HCT116 (cell line): ENCODE measurements around the gene MINDY4. TPM values are rescaled to one million over a fixed set of nuclear protein-coding genes. Genes with fewer than 3 reads are reported as not detected.

ENCODE experiments used
- ATAC-seq: fragments of 200-7000 bp; cut with Tn5 transposase; 2 replicates; pipeline ENCODE4 v1.9.1; 2020; ENCODE audit warnings: mild to moderate bottlenecking, moderate library complexity
- BruUV-seq: library from RNA; stranded (reverse); fragments of 400-500 nt; replicated peaks from 2 replicates; lab custom pipeline; 2021; lab: Mats Ljungman, UMichigan
- CTCF ChIA-PET: fragments of 300-600 bp; sonication (Branson Sonifier 250); formaldehyde crosslinking; loops from one replicate; lab custom pipeline; 2021; ENCODE audit warnings: antibody characterized with exemption; lab: Charles Lee
- POLR2A ChIA-PET: fragments of 300-600, 350-600 bp; sonication (Branson Sonifier 250); formaldehyde crosslinking; loops from one replicate; lab custom pipeline; 2021; ENCODE audit warnings: antibody characterized with exemption; lab: Charles Lee
- RAD21 ChIA-PET, 2 experiments: fragments of 300-600 bp; sonication (Branson Sonifier 250); formaldehyde crosslinking; loops; one replicate each; lab custom pipeline; 2023; ENCODE audit warnings: low total read pairs in 2 of 2; ENCODE audit not compliant: uncharacterized antibody in 2 of 2, unreplicated experiment in 2 of 2, low non-redundant PET in 1 of 2; lab: Charles Lee
- DNase-seq: peaks from one replicate; pipeline ENCODE4 v3.0.0-alpha.2; 2010; ENCODE audit warnings: low read depth, low spot score
- H2AFZ ChIP-seq: fragments of 200-600 bp; shearing (Covaris generic), sonication (generic); 2 replicates; pipeline ENCODE4 v1.6.1; 2017; ENCODE audit warnings: low read depth, mixed run types, mixed read lengths, antibody characterized with exemption, low read length; ENCODE audit not compliant: poor library complexity, severe bottlenecking
- H3K27ac ChIP-seq: 2 replicates; pipeline ENCODE4 v1.5.1; 2012; ENCODE audit warnings: low read depth, low read length
- H3K27me3 ChIP-seq: fragments of 200-600 bp; sonication (generic); 2 replicates; pipeline ENCODE4 v1.6.1; 2016; ENCODE audit warnings: mixed run types, low read length, mixed read lengths; ENCODE audit not compliant: insufficient read depth
- H3K36me3 ChIP-seq, 2 experiments: fragments of 200-500 bp in 1 of 2; fragments of 200-600 bp in 1 of 2; sonication (Bioruptor generic) in 1 of 2; sonication (generic) in 1 of 2; 2 replicates each; pipeline versions ENCODE4 v1.5.1 to v1.6.1; 2014 to 2016; ENCODE audit warnings: low read length in 2 of 2, inconsistent platforms in 1 of 2, mixed read lengths in 1 of 2, mixed run types in 1 of 2; ENCODE audit not compliant: insufficient read depth in 2 of 2, control insufficient read depth in 1 of 2
- H3K4me1 ChIP-seq, 2 experiments: fragments of 200-600 bp in 1 of 2; sonication (generic) in 1 of 2; 2 replicates each; pipeline versions ENCODE4 v1.5.1 to v1.6.1; 2012 to 2017; ENCODE audit warnings: low read length in 2 of 2, inconsistent platforms in 1 of 2, mild to moderate bottlenecking in 1 of 2, mixed read lengths in 1 of 2, mixed run types in 1 of 2, moderate library complexity in 1 of 2; ENCODE audit not compliant: insufficient read depth in 2 of 2, control insufficient read depth in 1 of 2
- H3K4me2 ChIP-seq: fragments of 200-600 bp; sonication (generic); 2 replicates; pipeline ENCODE4 v1.6.1; 2017; ENCODE audit warnings: mixed run types, low read length, mixed read lengths
- H3K4me3 ChIP-seq, 2 experiments: fragments of 200-600 bp in 1 of 2; sonication (generic) in 1 of 2; replicated peaks in 1 of 2; 2 replicates each; pipeline ENCODE4 v1.5.1; 2011 to 2016; ENCODE audit warnings: low read length in 2 of 2, control low read depth in 1 of 2, low read depth in 1 of 2, mild to moderate bottlenecking in 1 of 2, mixed read lengths in 1 of 2, mixed run types in 1 of 2
- H3K79me2 ChIP-seq: fragments of 200-600 bp; sonication (generic); 2 replicates; pipeline ENCODE4 v1.6.1; 2017; ENCODE audit warnings: mild to moderate bottlenecking, mixed run types, low read length, moderate library complexity, mixed read lengths; ENCODE audit not compliant: insufficient read depth
- H3K9ac ChIP-seq: fragments of 200-600 bp; sonication (generic); 2 replicates; pipeline ENCODE4 v1.6.1; 2016; ENCODE audit warnings: low read length, mixed read lengths
- H3K9me2 ChIP-seq: fragments of 200-600 bp; sonication (generic), shearing (Covaris generic); 2 replicates; pipeline ENCODE4 v1.6.1; 2017; ENCODE audit warnings: mixed run types, mild to moderate bottlenecking, moderate library complexity; ENCODE audit not compliant: insufficient read depth
- H3K9me3 ChIP-seq, 2 experiments: fragments of 200-500 bp in 1 of 2; fragments of 200-600 bp in 1 of 2; sonication (Bioruptor generic) in 1 of 2; sonication (generic) in 1 of 2; 2 replicates each; pipeline ENCODE4 v1.6.1; 2014 to 2017; ENCODE audit warnings: low read length in 2 of 2, mixed read lengths in 2 of 2, inconsistent platforms in 1 of 2, low read depth in 1 of 2, mild to moderate bottlenecking in 1 of 2, mixed run types in 1 of 2, moderate library complexity in 1 of 2; ENCODE audit not compliant: control insufficient read depth in 1 of 2, insufficient read depth in 1 of 2
- H4K20me1 ChIP-seq: fragments of 200-600 bp; sonication (generic), shearing (Covaris generic); 2 replicates; pipeline ENCODE4 v1.6.1; 2017; ENCODE audit warnings: mixed run types, mild to moderate bottlenecking, moderate library complexity; ENCODE audit not compliant: insufficient read depth
- CBX3 ChIP-seq: IDR thresholded peaks from 2 replicates; pipeline ENCODE4 v1.6.1; 2012; ENCODE audit warnings: low read depth
- EGR1 ChIP-seq: IDR thresholded peaks from 2 replicates; pipeline ENCODE4 v1.6.1; 2012; ENCODE audit warnings: low read depth
- ELF1 ChIP-seq: IDR thresholded peaks from 2 replicates; pipeline ENCODE4 v1.6.1; 2012; ENCODE audit warnings: low read depth, borderline replicate concordance
- EZH2 ChIP-seq: fragments of 200-600 bp; sonication (generic); IDR thresholded peaks from 2 replicates; pipeline ENCODE4 v1.6.1; 2017; ENCODE audit warnings: antibody characterized with exemption, mixed run types
- EZH2phosphoT487 ChIP-seq: fragments of 200-600 bp; IDR thresholded peaks from 2 replicates; pipeline ENCODE4 v1.6.1; 2018; ENCODE audit warnings: antibody characterized with exemption, borderline replicate concordance
- FOSL1 ChIP-seq: IDR thresholded peaks from 2 replicates; pipeline ENCODE4 v1.6.1; 2012; ENCODE audit warnings: low read depth
- RAD21 ChIP-seq: IDR thresholded peaks from 2 replicates; pipeline ENCODE4 v1.6.1; 2012; ENCODE audit warnings: low read depth, mild to moderate bottlenecking
- SIN3A ChIP-seq: IDR thresholded peaks from 2 replicates; pipeline ENCODE4 v1.6.1; 2012; ENCODE audit warnings: low read depth
- SRF ChIP-seq: IDR thresholded peaks from 2 replicates; pipeline ENCODE4 v1.6.1; 2012; ENCODE audit warnings: low read depth
- TCF7L2 ChIP-seq: IDR thresholded peaks from 2 replicates; pipeline ENCODE4 v1.7.0; 2011; ENCODE audit warnings: borderline replicate concordance, inconsistent platforms; ENCODE audit not compliant: insufficient read depth, insufficient read length; ENCODE audit errors: extremely low read depth
- ZNF274 ChIP-seq: fragments of 200-500 bp; sonication (Bioruptor generic); IDR thresholded peaks from 2 replicates; pipeline ENCODE4 v1.6.1; 2014; ENCODE audit warnings: mild to moderate bottlenecking, low read depth, low read length, inconsistent platforms
- intact Hi-C: fragments of 100-400 bp; cut with micrococcal nuclease; formaldehyde crosslinking; loops from 2 replicates; pipeline ENCODE4 v1.10.0; 2022
- total RNA-seq: library from RNA; stranded (reverse); gene quantifications from one replicate; pipeline ENCODE4 v1.2.1, GENCODE V29; 2021; ENCODE audit not compliant: unreplicated experiment
- TF ChIP-seq, protein P1 (sequence below): IDR thresholded peaks from 2 replicates; pipeline ENCODE4 v1.6.1; 2012; ENCODE audit warnings: low read depth
- TF ChIP-seq, protein P2 (sequence below): IDR thresholded peaks from 2 replicates; pipeline ENCODE4 v1.6.1; 2011; ENCODE audit warnings: mild to moderate bottlenecking, low read length, moderate library complexity; ENCODE audit not compliant: insufficient replicate concordance; ENCODE audit errors: extremely low read depth

The MINDY4 gene
- total RNA-seq, 1 experiment from 2014 or later = 6.1 TPM

- no peak for TF ChIP-seq EGR1
- TF ChIP-seq FOSL1 = no peak
- TF ChIP-seq TCF7L2 = no peak
- no peak for TF ChIP-seq SRF
- no peak for TF ChIP-seq ZNF274
- TF ChIP-seq, protein P1, sequence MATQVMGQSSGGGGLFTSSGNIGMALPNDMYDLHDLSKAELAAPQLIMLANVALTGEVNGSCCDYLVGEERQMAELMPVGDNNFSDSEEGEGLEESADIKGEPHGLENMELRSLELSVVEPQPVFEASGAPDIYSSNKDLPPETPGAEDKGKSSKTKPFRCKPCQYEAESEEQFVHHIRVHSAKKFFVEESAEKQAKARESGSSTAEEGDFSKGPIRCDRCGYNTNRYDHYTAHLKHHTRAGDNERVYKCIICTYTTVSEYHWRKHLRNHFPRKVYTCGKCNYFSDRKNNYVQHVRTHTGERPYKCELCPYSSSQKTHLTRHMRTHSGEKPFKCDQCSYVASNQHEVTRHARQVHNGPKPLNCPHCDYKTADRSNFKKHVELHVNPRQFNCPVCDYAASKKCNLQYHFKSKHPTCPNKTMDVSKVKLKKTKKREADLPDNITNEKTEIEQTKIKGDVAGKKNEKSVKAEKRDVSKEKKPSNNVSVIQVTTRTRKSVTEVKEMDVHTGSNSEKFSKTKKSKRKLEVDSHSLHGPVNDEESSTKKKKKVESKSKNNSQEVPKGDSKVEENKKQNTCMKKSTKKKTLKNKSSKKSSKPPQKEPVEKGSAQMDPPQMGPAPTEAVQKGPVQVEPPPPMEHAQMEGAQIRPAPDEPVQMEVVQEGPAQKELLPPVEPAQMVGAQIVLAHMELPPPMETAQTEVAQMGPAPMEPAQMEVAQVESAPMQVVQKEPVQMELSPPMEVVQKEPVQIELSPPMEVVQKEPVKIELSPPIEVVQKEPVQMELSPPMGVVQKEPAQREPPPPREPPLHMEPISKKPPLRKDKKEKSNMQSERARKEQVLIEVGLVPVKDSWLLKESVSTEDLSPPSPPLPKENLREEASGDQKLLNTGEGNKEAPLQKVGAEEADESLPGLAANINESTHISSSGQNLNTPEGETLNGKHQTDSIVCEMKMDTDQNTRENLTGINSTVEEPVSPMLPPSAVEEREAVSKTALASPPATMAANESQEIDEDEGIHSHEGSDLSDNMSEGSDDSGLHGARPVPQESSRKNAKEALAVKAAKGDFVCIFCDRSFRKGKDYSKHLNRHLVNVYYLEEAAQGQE = no peak
- no peak for TF ChIP-seq ELF1
These were observed 31.6 kb downstream of the MINDY4 start (continued) for GRCh38 chr7:30802812-30803211.

- H2AFZ ChIP-seq = no peak overlapping the region
- POLR2A ChIA-PET = no interaction called here
- ATAC-seq = no peak
These were observed 33.0 kb downstream of the MINDY4 start for GRCh38 chr7:30804078-30804661.

More at GRCh38 chr7:30804078-30804661, 33.0 kb downstream of the MINDY4 start:
- Histone ChIP-seq H3K27me3 (no peaks in the 10 kb centered on the region), H3K36me3 (no peaks in the 10 kb centered on the region), H3K9ac (no peak overlapping the region), H3K4me1 (no peaks in the 10 kb centered on the region), H4K20me1 (no peaks in the 10 kb centered on the region), H3K9me2 (no peaks in the 10 kb centered on the region), H3K79me2 (no peaks in the 10 kb centered on the region), H3K4me3 (no peak overlapping the region), H3K27ac (no peak overlapping the region), H3K4me2 (no peak overlapping the region), H3K9me3 (no peaks in the 10 kb centered on the region)
- BruUV-seq = no TSS peak
- DNase-seq = no peak
- CTCF ChIA-PET = interaction anchor here (0.9 kb wide), 1 partner anchor 43 kb away, joined by 3 read pairs; no protein-coding TSS in a partner anchor
- intact Hi-C loops = no loop called here
- TF ChIP-seq EZH2phosphoT487 (no peak), ELF1 (no peak), EZH2 (no peak), EGR1 (no peak), RAD21 (no peak), SIN3A (no peak), ZNF274 (no peak), CBX3 (no peak)
- TF ChIP-seq, protein P1 = no peak
- TF ChIP-seq, protein P2, sequence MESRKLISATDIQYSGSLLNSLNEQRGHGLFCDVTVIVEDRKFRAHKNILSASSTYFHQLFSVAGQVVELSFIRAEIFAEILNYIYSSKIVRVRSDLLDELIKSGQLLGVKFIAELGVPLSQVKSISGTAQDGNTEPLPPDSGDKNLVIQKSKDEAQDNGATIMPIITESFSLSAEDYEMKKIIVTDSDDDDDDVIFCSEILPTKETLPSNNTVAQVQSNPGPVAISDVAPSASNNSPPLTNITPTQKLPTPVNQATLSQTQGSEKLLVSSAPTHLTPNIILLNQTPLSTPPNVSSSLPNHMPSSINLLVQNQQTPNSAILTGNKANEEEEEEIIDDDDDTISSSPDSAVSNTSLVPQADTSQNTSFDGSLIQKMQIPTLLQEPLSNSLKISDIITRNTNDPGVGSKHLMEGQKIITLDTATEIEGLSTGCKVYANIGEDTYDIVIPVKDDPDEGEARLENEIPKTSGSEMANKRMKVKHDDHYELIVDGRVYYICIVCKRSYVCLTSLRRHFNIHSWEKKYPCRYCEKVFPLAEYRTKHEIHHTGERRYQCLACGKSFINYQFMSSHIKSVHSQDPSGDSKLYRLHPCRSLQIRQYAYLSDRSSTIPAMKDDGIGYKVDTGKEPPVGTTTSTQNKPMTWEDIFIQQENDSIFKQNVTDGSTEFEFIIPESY = no peak
- RAD21 ChIA-PET = no interaction called here
